Measurements from ENCODE around the gene RGS3. TPM values are rescaled to one million over a fixed set of nuclear protein-coding genes. Genes with fewer than 3 reads are reported as not detected.

The RGS3 gene
- total RNA-seq, 2 donors from 2014 or later, result 25.7 to 96.9 TPM

- no peak overlapping the region for H3K27ac ChIP-seq
- TF ChIP-seq CTCF (IDR thresholded peaks at IDR 0.05), result no peak
- TF ChIP-seq POLR2A (IDR thresholded peaks at IDR 0.05), result no peak
- intact Hi-C loops (cut with DNase I), result no loop called here
- 85 to 98% methylated on average over 3 to 4 of the region's 4 CpGs for WGBS, 2 donors
- H3K4me1 ChIP-seq, result no peaks in the 10 kb centered on the region
- ATAC-seq (no peak), DNase-seq (no peak)
- H3K27me3 ChIP-seq, result no peaks in the 10 kb centered on the region
- H3K4me3 ChIP-seq, result no peak overlapping the region
- H3K9me3 ChIP-seq, result no peaks in the 10 kb centered on the region
- peaks cover 0 to 5% of the 10 kb centered on the region in 2 donors for H3K36me3 ChIP-seq (replicated peaks in 1 of 2; ENCODE audit: insufficient read depth in 1 of 2, low read depth in 2 of 2)
Observed at GRCh38 chr9:113530022-113530635, 66.6 kb downstream of the RGS3 start.

- TF ChIP-seq POLR2A (IDR thresholded peaks at IDR 0.05), result no peak
- no peak for TF ChIP-seq CTCF (IDR thresholded peaks at IDR 0.05)
- no peak for DNase-seq
- Histone ChIP-seq H3K36me3 (replicated peaks in 1 of 2; ENCODE audit: insufficient read depth in 1 of 2, low read depth in 2 of 2) (peaks cover 0 to 5% of the 10 kb centered on the region in 2 donors), H3K27ac (no peak overlapping the region), H3K27me3 (no peaks in the 10 kb centered on the region), H3K9me3 (no peaks in the 10 kb centered on the region), H3K4me1 (no peaks in the 10 kb centered on the region), H3K4me3 (no peak overlapping the region)
- 75 to 82% methylated on average over 1 of the region's 1 CpG for WGBS, 2 donors
- ATAC-seq, result no peak
- intact Hi-C loops (cut with DNase I), result no loop called here
Observed at GRCh38 chr9:113530942-113531341, 67.4 kb downstream of the RGS3 start.

DNA sequence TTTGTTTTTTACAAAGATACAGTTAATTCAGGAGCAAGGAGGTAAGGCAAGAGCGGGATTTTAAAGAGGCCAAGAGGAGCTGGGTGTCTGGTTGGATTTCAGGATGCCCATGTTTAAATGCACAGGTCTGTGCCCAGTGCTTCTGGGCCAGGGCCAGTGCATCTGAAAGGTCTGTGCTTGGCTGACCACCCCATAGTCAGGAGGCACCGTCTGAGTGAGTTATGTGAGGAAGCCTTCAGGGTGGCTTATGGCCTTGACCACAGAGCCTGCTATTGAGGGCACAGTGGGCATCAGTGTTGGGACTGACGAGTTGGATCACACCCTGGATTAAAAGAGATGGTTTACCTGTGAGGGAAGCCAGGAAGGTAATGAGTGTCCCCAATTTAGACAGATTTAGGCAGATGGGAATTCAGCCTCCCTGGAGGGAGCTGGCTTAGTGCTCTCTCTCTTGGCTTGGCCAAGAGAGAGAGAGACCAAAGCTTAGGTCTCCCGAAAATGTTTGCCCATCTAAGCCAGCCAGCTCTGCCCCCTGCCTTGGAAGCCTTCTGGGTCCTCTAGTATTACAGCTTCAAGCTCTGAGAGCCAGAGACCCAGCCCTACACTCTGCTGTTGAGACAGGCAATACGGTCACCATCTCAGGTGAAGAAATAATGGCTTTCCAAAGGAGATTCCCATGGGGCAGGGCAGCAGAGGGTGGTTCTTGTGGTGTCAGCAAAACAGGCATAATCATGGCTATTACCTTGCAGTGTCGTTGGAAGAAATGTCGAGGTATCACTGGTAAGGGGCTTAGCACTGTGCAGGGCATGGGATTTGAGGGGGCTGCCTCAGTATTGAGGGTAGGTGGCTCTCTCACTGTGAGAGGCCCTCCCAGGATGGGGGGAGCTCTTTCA lies 68.6 kb downstream of the RGS3 start:
- H3K27ac ChIP-seq, result no peak overlapping the region
- TF ChIP-seq POLR2A (IDR thresholded peaks at IDR 0.05), result no peak
- no peak for TF ChIP-seq CTCF (IDR thresholded peaks at IDR 0.05)
- intact Hi-C loops (cut with DNase I), result no loop called here
- H3K9me3 ChIP-seq, result no peaks in the 10 kb centered on the region
- H3K4me3 ChIP-seq, result no peak overlapping the region
- H3K36me3 ChIP-seq (replicated peaks in 1 of 2; ENCODE audit: insufficient read depth in 1 of 2, low read depth in 2 of 2), result peaks cover 0 to 3% of the 10 kb centered on the region in 2 donors
- ATAC-seq, result no peak
- H3K4me1 ChIP-seq, result no peaks in the 10 kb centered on the region
- DNase-seq, result no peak
- no peaks in the 10 kb centered on the region for H3K27me3 ChIP-seq
- WGBS, 2 donors, result 93 to 96% methylated on average over 7 of the region's 7 CpGs

GRCh38 chr9:113532809-113533190 lies 69.3 kb downstream of the RGS3 start:
- Histone ChIP-seq H3K9me3 (no peaks in the 10 kb centered on the region), H3K4me1 (no peaks in the 10 kb centered on the region), H3K36me3 (replicated peaks in 1 of 2; ENCODE audit: insufficient read depth in 1 of 2, low read depth in 2 of 2) (peaks cover 0 to 3% of the 10 kb centered on the region in 2 donors), H3K27ac (no peak overlapping the region), H3K4me3 (no peak overlapping the region), H3K27me3 (no peaks in the 10 kb centered on the region)
- TF ChIP-seq POLR2A (IDR thresholded peaks at IDR 0.05) (no peak), CTCF (IDR thresholded peaks at IDR 0.05) (no peak)
- no peak for DNase-seq
- intact Hi-C loops (cut with DNase I), result no loop called here
- 88 to 100% methylated on average over 2 to 3 of the region's 3 CpGs for WGBS, 2 donors
- no peak for ATAC-seq
